GM23248 (cell line): ENCODE results near the gene FSTL4.

Experiments used
- EZH2 ChIP-seq: fragments of 200-600 bp; sonication (generic); IDR thresholded peaks from 2 replicates; pipeline ENCODE4 v1.6.1; 2018; ENCODE audit warnings: antibody characterized with exemption, mild to moderate bottlenecking; ENCODE audit not compliant: insufficient read depth, poor library complexity, severe bottlenecking
- EZH2phosphoT487 ChIP-seq: fragments of 200-600 bp; sonication (generic); IDR thresholded peaks from 2 replicates; pipeline ENCODE4 v1.6.1; 2018; ENCODE audit warnings: antibody characterized with exemption, moderate library complexity, mild to moderate bottlenecking, low read depth; ENCODE audit not compliant: insufficient read depth

- TF ChIP-seq EZH2 (no peak), EZH2phosphoT487 (no peak)
Measured at GRCh38 chr5:133627180-133627579, 14.8 kb upstream of the FSTL4 start.
